ENCODE results near the gene SIRPD. TPM values are rescaled to one million over a fixed set of nuclear protein-coding genes. Genes with fewer than 3 reads are reported as not detected.

Gene SIRPD
- total RNA-seq = not detected

GRCh38 chr20:1557605-1558004, at the start of gene SIRPD:
Gene SIRPD, minus strand, starts transcription at chr20:1557705. Its CDS starts 52 bp downstream, at chr20:1557653.

GRCh38 chr20:1491281-1491840, 66.1 kb downstream of the SIRPD start, which contains the start of gene SIRPB2:
Gene SIRPB2, minus strand, starts transcription at chr20:1491420. Its CDS starts 61 bp downstream, at chr20:1491359.

Small RNAs within 50 kb of the gene (small RNA-seq; reads per million reads assigned to genes)
- gene RNU6-917P = 0 reads per million in 2 donors

Other genes with a start within 250 kb of the SIRPD start
- 1 to 10 TPM in 1 of 2 donors, under 1 TPM in 1; 0.69 to 1.7 TPM for gene SDCBP2, start 228.6 kb downstream of the SIRPD start, total RNA-seq
- gene FKBP1A, start 164.7 kb downstream of the SIRPD start, total RNA-seq = 100 to 1,000 TPM in 1 of 2 donors, 10 to 100 TPM in 1; 87.8 to 206 TPM
- 10 to 100 TPM; 22.0 to 23.3 TPM for gene NSFL1C, start 90.9 kb downstream of the SIRPD start, total RNA-seq
- not detected for gene SIRPB2, start 66.3 kb downstream of the SIRPD start, total RNA-seq
- gene SIRPB1, start 62.3 kb upstream of the SIRPD start, total RNA-seq = 1 to 10 TPM in 1 of 2 donors, not detected in 1; 6.2 TPM
- not detected for gene SIRPG, start 100.1 kb upstream of the SIRPD start, total RNA-seq

Data from melanocyte of skin (primary cell).